ENCODE data around the gene BRD3OS. TPM values are rescaled to one million over a fixed set of nuclear protein-coding genes. Genes with fewer than 3 reads are reported as not detected.
A peak's percentile ranks its signal among the peaks of the same experiment; 100 is the strongest.

Gene BRD3OS
- total and polyA plus RNA-seq, 2 of the 13 experiments (the other 11 are each of a cell fraction or from before 2014, with no cell fraction given): 4.9 to 5.7 TPM

- no peak for TF ChIP-seq ATF3 (CRISPR knock-in tag; IDR thresholded peaks at IDR 0.05)
- peak; percentile 7; the same call in 1 of the 2 replicates for TF ChIP-seq NFKBIZ (CRISPR knock-in tag; IDR thresholded peaks at IDR 0.05)
- no peak for TF ChIP-seq NFATC3 (CRISPR knock-in tag; IDR thresholded peaks at IDR 0.05)
- 0 out of 2 replicates have a peak, but pooled peaks have one; percentile 6 for TF ChIP-seq ZGPAT (CRISPR knock-in tag; IDR thresholded peaks at IDR 0.05)
- peak in 1 of 2 experiments; percentile 6; a peak in 1 of 4 replicates for TF ChIP-seq NR2F1 (CRISPR knock-in tag; IDR thresholded peaks at IDR 0.05)
- TF ChIP-seq ZNF709 (CRISPR knock-in tag; IDR thresholded peaks at IDR 0.05): 0 out of 2 replicates have a peak, but pooled peaks have one; percentile 8
- no peak; the same call in 1 of the 2 replicates for TF ChIP-seq YEATS4 (CRISPR knock-in tag; IDR thresholded peaks at IDR 0.05; ENCODE audit: borderline replicate concordance)
- no peak for TF ChIP-seq ZNF12 (CRISPR knock-in tag; IDR thresholded peaks at IDR 0.05)
- TF ChIP-seq ZNF276 (CRISPR knock-in tag; IDR thresholded peaks at IDR 0.05; ENCODE audit: low read depth): 0 out of 2 replicates have a peak, but pooled peaks have one; percentile 35
- no peak for TF ChIP-seq ZIK1 (CRISPR knock-in tag; IDR thresholded peaks at IDR 0.05; ENCODE audit: borderline replicate concordance, low read depth)
- TF ChIP-seq DRAP1 (CRISPR knock-in tag; IDR thresholded peaks at IDR 0.05): no peak
- no peak for TF ChIP-seq KLF6 (CRISPR knock-in tag; IDR thresholded peaks at IDR 0.05)
- TF ChIP-seq SOX13 (IDR thresholded peaks at IDR 0.05): no peak
- no peak for TF ChIP-seq SOX13 (CRISPR knock-in tag; conservative IDR thresholded peaks at IDR 0.05 in 1 of 2, IDR thresholded peaks at IDR 0.05 in 1 of 2)
- TF ChIP-seq PCBP1 (IDR thresholded peaks at IDR 0.05; ENCODE audit: borderline replicate concordance, low read depth, low read length): no peak
- TF ChIP-seq SYNCRIP (IDR thresholded peaks at IDR 0.05; ENCODE audit: insufficient read depth, low read depth, low read length): no peak
- no peak for TF ChIP-seq THYN1 (CRISPR knock-in tag; IDR thresholded peaks at IDR 0.05; ENCODE audit: borderline replicate concordance, low read depth)
- peak; percentile 5; the same call in 1 of the 2 replicates for TF ChIP-seq HDAC1 (CRISPR knock-in tag; IDR thresholded peaks at IDR 0.05)
- no peak for TF ChIP-seq SUZ12 (IDR thresholded peaks at IDR 0.05; ENCODE audit: low read depth, low read length)
- TF ChIP-seq KDM4B (CRISPR knock-in tag; IDR thresholded peaks at IDR 0.05): peak; percentile 13; the same call in 1 of the 2 replicates
- peak; percentile 59 for TF ChIP-seq ZNF687 (CRISPR knock-in tag; IDR thresholded peaks at IDR 0.05)
Observed at GRCh38 chr9:133991214-133991921, 33.9 kb upstream of the BRD3OS start (continued).
